Amniotic epithelial cell (primary cell): ENCODE measurements around the gene ZNF662.

Source experiments
- DNase-seq: peaks from one replicate; pipeline ENCODE4 v3.0.0-alpha.2; 2010; ENCODE audit warnings: low read depth

ZNF662 gene

DNA sequence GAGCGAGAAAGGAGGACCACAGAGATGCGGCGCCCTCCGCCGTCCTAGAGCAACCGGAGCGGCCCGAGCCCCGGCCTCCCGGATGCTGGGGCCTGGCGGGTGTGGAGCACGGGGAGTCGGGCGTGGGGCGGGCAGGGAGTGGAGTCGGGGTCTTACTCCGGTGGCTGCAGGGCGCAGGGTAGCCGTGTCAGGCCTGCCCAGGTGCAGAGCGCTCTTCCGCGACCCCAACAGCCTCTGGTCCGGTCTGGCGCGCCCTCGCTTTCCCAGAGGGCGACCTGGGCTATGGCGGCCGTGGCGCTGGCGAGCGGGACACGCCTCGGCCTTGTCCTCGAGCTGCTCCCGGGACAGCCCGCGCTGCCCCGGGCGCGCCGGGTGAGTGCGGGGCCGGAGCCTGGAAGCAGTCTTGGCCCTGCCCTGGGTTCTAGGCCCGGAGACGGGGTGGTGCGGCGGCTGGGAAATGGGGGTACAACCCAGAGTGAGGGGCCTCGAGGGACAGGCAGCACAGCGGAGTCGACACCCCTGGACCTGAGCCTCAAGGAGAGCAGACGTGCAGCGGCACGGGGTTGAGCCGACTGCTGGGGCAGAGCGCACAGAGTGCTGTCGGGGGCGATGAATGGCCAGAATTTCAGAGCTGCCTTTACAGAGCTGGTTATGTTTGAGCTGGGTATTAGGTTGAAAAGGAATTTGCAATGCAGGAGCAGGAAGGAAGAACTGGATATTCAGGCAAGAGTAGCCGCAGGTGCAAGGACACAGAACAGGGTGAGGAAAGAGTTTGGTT is at the start of gene ZNF662:
Gene ZNF662, plus strand, starts transcription at position 73 of the 778 bp plus-strand sequence. CDS start 1,973 bp downstream, outside the sequence.
- peak; percentile 21 for DNase-seq

DNA sequence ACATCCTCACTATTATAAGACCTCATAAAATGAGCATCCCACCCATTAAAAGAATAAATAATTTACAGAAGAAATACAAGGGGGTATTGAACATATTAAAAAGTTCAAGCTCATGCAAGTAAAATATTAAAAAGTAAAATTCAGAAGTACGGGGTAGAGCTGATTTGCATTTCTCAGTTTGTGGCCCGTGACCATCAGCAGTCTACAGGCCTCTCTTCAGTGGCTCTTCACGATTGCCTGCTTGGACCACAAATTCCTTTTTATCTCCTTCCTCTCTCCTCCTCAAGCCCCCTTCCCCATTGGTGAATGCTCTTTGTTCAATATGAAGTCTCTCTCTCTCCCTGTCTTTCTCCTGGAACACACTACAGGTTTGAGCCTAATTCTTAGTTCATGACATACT is 49.4 kb upstream of the ZNF662 start:
- no peak for DNase-seq

DNA sequence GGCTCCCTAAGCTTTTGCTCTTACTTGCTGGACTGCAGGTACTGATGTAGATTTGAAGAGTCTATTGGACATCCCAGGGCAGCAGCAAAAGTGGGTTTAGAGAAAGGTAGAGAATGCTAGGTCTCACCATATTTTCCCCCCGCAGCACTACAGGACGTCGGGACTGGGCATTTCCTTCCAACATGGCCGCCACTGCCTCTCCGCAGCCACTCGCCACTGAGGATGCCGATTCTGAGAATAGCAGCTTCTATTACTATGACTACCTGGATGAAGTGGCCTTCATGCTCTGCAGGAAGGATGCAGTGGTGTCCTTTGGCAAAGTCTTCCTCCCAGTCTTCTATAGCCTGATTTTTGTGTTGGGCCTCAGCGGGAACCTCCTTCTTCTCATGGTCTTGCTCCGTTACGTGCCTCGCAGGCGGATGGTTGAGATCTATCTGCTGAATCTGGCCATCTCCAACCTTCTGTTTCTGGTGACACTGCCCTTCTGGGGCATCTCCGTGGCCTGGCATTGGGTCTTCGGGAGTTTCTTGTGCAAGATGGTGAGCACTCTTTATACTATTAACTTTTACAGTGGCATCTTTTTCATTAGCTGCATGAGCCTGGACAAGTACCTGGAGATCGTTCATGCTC is 41.5 kb upstream of the ZNF662 start:
- DNase-seq = no peak

DNA sequence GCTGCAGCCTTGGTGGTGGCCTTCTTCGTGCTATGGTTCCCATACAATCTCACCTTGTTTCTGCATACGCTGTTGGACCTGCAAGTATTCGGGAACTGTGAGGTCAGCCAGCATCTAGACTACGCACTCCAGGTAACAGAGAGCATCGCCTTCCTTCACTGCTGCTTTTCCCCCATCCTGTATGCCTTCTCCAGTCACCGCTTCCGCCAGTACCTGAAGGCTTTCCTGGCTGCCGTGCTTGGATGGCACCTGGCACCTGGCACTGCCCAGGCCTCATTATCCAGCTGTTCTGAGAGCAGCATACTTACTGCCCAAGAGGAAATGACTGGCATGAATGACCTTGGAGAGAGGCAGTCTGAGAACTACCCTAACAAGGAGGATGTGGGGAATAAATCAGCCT is 40.7 kb upstream of the ZNF662 start:
- DNase-seq = no peak

DNA sequence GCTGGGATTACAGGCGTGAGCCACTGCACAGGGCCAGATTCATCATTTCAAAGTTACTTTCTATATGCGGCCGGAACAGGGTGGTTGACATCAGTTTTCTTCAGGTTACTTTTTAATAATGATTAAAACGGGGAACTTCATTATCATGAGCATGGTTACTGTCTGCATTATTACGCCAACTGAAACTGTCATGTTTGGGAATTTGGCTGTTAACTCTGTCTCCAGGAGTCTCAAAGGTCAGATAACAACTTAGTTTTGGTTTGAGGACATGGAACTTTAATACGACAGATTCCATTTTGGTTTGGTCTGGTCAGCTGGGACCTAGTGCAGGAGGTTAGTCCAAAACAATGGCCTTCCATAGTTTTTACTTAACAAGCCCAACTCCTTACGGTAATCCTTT is 38.8 kb upstream of the ZNF662 start:
- DNase-seq = no peak

DNA sequence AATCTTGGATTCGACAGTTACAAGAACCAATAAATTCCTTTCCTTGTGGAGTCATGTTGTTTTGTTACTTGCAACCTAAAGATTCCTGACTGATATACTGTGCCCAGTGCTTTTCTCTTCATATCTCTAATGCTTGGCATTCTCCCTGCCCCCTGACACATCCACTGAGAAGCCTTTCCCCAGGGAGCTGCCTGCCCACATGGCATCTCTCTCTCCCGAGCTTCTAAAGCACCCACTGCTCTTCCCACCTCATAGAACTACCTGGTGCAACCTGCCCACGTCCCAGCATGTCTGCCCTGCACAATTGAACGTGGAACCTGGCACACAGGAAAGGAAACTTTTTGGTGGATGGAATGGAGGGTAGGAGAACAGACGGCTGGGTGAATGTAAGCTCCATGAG is 37.1 kb upstream of the ZNF662 start:
- DNase-seq = no peak

DNA sequence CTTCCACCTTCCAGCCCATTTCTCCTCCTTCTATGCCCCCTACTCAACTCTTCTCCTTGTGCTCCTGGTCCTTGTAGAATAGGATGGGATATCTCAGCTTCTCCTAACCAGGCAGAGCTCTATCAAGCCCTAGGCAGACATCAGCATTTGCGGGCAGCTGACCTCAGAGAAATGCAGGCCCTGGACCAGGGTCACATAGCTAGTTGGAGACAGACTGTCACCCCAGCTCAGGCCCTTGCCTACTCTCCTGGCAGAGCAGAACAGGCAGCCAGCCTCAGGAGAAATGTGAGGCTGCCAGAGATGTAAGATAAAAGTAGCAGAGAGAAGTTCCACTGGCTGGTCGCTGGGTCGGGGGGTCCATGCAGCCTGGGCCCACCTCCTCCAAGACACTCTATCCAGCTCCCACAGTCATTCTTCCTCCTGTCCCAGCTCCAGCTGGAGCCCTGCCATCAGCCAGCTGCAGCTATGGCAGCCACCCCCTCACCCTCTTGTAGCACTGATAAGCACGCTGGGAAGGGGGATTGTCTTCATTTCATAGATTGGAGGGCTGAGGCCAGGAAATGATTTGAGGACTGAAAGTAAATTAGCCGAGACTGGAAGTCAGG is 34.2 kb upstream of the ZNF662 start:
- no peak for DNase-seq

DNA sequence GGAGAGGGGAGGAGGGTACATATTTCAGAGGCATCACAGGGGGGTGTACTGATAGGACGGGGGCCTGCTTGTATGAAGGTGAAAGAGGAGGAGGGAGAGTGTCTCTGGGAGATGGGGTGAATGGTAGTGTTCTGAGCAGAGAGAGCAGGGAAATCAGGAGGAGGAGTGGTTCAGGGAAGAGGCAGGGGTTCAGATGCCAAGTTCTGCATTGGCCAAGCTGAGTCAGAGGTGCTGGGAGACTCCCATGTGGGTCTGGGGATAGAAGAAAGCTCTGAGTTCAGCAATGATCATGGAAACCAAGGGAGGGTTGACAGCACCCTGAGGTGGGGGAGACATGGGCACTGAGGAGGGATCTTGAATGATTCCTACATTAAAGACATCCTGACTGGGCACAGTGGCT is 33.2 kb upstream of the ZNF662 start:
- DNase-seq = no peak

DNA sequence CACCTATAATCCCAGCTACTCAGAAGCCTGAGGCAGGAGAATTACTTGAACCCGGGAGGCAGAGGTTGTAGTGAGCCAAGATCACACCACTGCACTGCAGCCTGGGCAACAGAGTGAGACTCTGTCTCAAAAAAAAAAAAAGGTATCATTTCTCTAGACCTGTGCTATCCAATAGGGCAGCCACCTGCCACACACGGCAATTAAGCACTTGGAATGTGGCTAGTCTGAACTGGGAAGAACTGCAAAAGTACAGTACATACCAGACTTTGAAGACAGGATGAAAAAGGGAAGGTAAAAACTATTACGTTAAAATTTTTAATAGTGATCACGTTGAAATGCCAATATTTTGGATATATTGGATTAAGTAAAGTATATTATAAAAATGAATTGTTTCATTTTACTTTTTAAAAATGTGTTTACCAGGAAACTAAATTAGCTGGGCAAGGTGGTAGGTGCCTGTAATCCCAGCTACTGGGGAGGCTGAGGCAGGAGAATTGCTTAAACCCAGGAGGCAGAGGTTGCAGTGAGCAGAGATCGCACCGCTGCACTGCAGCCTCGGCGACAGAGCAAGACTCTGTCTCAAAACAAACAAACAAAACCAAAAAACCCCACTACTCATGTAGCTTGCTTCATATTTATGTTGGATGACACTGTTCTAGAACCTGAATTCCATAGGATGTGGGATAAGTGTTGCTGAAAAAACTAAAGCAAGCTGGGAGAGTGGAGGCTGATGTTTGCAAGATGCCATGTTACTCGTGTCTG is 32.5 kb upstream of the ZNF662 start:
- no peak for DNase-seq

DNA sequence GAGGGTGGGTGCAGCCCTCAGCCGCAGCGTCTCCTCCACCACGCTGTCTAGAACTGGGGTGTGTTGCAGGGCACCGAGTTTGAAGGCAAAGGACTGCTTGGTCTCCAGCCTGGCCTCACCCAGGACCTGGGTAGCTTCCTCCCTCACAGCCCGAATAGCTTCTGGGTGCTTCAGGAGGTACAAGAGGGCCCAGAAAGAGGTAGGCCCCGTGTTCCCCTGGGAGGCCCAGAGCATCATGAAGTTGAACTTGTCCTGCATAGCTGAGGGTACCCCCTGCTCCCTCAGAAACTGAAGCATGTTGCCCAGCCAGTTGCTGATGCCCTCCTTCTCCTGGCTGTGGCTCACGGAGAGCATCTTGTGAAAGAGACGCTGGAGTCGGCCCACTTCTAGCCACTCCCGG is 31.2 kb upstream of the ZNF662 start:
- no peak for DNase-seq

DNA sequence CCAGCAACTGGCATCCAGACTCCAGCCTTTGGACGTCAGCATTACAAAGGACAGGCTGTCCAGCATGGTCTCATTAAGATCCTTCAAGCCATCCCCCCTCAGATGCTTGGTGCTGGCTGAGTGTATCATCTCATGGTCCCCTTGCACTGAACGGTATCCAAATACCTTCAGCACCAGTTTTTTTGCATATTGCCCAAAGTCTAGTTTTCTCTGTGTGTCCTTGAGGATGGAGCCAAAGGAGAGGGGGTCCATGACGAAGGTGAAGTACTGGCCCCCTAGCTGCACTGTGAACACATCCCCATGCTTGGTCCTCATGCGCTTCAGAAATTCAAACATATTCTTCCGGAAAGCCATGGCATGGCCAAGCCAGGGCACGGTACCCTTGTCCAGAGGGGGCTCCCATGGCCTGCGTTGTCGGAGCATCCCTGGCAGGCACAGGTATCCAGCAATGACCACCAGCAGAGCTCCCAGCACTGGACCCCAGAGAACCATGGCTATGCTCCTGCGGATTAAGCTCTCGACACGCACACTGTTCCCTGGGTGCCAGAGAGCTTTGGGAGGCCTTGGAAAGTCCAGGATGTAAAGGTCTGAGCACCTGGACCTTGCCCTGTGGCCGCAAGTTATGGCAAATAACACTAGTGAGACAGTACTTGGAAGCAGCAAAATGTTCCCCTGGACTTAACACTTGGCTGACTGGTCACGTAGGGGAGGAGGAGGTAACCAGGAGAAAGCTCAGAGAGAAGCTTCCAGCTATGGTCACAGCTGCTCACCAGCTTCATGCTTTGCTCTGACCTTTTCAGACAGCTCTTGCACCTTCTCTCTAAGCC is 30.4 kb upstream of the ZNF662 start, which contains the start of gene CYP8B1:
Gene CYP8B1, minus strand, starts transcription at position 555 of the 827 bp plus-strand sequence. Its CDS starts 63 bp downstream, at position 492.
- DNase-seq = no peak

DNA sequence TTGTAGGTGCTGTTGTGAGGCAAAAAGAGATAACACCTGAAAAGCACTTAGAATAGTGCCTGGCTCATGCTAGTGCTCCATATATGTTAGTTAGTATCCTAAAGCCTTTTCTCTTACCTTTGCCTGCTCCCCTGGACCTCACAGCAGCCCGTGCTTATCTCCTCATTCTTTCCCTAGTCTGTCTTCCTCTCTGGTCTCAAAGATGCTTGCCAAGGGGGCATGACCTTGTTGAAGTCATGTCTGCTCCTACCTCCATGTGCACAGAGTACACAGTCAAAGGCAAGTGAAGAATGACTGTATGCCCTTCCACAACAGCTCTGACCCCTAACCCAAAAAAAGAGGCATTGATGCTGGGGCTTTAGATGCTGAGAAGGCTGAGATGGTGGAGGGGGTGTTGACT is 29.5 kb upstream of the ZNF662 start:
- no peak for DNase-seq

DNA sequence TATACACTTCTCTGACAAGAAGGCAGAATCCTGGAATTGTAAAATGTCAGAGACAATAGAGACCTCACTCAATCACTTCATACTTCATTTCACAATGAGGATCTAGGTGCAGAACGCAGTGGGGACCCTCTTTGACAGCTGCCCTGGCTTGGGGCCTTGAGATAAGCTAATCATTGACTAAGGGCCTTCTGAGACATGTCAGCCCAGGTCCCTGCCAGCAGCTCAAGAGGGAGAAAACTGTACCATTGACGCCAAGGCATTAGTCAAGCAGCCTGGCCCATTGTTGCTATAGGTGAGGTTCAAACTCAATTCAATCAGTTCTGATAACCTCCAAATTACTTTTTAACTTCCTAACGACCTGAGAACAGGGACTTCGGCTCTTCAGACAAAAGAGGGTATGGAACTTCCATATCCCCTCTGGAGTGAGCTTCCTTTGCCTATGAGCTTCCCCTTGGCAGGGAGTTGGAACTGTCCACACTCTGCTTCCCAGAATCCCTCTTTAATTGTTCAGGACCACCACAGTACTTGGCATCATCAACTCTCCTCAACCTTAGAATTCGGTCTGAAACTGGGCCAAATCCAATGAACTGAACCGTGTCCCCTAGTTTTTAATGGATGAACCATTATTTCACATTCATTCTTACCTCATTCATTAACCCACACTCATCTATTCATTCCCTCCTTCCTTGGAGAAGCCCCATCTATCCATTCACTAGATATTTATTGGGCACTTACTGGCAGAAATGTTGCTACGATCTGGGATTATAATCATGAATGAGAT is 28.8 kb upstream of the ZNF662 start:
- no peak for DNase-seq

DNA sequence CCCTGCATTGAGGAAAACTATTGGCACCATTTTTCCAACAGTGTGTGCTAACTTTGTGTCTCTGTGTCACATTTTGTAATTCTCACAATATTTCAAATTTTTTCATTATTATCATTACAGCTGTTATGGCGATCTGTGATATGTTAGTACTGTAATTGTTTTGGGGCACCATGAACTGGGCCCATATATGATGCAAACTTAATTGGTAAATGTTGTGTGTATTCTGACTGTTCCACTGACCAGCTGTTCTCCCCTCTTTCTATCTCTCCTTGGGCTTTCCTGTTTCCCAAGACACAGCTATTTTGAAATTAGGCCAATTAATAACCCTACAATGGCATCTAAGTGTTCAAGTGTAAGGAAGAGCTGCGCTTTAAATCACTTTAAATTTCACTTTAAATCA is 28.1 kb upstream of the ZNF662 start:
- no peak for DNase-seq

DNA sequence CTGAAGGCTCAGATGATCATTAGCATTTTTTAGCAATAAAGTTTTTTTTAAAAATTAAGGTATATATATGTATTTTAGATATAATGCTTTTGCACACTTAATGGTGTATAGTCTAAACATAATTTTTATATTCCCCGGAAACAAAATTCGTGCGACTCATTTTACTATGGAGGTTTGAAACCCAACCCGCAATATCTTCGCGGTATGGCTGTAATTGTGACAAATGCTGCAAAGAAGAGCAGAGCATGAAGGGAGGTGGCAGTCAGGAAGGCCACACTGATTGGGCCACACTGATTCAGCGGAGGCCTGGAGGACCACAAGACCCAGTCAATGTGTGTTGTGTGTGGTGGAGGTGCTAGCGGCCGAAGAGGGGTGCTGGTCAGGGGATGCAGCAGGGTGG is 25.8 kb upstream of the ZNF662 start:
- DNase-seq = no peak

DNA sequence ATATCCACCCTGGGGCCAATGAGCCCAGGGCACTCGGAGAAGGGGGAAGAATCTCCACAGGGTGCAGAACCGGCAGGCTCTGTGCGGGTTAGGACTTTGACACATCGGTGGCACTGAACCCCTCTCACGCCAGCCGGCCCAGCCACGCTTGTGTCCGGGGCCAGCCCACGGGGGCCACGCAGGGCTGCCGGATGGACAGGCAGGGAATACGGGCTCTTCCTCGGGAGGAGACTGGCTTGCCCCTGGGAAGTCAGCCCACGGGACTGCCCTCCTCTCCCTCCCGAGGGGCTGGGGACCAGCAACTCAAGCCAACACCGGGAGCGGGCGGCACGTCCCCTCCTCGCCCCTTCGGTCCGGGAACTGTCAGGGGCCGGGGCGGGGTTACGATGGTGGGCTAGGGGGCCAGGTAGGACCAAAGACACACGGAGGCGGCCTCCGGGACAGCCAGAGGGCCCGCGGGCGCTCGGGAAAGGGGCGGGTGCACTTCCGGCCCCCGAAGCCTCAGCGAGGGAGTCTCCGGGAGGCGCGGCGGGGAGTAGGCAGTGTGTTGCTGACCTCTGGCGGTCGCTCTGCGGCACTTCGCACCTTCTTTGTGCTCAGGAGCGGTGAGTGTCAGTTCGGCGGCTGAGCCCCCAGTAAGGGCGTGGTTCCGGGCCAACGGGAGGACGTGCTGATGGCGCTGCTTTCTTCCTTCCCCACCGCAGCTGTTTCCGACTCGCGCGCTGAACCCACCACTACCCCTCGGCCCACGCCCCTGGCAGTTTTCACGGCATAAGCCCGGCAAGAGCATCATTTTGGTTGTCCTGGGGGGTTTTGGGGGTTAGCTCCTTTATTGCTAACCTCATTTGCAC is 25.1 kb upstream of the ZNF662 start:
- DNase-seq = peak; percentile 59

DNA sequence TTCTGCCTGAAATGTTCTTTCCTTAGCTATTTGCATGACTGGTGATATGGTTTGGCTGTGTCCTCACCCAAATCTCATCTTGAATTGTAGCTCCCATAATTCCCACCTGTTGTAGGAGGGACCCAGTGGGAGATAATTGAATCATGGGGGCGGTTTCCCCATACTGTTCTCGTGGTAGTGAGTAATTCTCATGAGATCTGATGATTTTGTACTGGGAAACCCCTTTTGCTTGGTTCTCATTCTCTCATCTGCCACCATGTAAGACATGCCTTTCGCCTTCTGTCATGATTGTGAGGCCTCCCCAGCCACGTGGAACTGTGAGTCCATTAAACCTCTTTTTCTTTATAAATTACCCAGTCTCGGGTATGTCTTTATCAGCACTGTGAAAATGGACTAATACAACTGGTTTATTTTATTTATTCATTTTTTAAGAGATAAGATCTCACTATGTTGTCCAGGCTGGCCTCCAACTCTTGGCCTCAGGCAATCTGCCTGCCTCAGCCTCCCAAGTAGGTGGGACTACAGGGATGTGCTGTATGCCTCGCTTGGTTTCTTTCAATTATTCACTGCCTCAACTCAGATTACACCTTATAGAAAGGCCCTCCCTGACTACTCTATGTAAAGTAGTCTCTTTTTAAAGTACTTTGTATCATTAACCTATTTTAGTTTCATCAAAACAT is 22.6 kb upstream of the ZNF662 start:
- peak; percentile 34 for DNase-seq

DNA sequence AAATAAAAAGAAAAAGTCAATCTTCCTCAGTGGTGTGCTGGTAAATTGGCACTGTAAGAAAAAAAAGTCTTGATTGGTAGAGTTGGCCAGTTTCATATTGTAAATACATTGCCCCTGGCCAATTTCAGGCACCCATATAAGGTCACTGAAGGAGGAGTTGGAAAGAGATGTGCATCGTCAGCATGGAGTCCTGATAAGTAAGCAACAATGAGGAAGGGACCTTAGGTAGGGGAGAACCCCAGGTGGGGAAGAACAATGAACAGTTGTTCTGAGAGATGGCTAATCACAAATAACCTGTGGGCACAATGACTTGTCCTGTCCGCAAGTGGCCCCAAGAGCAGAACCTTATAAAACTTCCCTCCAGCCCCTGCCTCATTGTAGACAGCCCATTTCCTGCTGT is 21.6 kb upstream of the ZNF662 start:
- DNase-seq = no peak

DNA sequence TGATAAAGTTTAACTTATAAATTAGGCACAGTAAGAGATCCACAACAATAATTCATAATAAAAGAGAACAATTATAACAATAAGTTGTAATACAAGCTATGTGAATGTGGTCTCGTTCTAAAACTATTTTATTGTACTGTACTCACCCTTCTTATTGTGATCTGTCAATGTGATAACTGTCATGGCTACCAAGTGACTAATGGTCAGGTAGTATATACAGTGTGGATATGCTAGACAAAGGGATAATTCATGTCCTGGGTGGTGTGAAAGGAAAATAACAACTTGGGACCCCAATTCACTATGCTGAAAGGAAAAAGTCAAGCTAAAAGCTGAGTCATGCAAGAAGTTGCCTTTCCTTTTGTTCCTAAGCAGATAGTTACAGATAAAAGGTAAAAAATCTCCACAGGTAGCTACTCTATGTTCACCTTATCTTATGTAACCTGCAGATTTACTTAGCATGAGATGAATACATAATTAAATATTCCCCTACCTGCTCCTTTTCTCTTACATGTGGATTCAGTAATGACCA is 19.6 kb upstream of the ZNF662 start:
- DNase-seq = no peak
